Stomach (tissue), 4 donors: ENCODE measurements around the gene BANP.

ENCODE experiments used
- CTCF ChIP-seq, 7 experiments: fragments of 450-650 bp in 4 of 7; fragments of 200-600 bp in 3 of 7; sonication (generic) in 3 of 7; IDR thresholded peaks; one replicate each; pipeline ENCODE4 v1.5.1; 2016 to 2019; ENCODE audit warnings: antibody characterized with exemption in 7 of 7, control low read depth in 2 of 7, mild to moderate bottlenecking in 1 of 7
- POLR2A ChIP-seq, 4 donors: fragments of 450-650 bp; IDR thresholded peaks; one replicate each; pipeline ENCODE4 v1.6.1; 2016; ENCODE audit warnings: antibody characterized with exemption in 4 of 4, control low read depth in 2 of 4, mild to moderate bottlenecking in 1 of 4, moderate library complexity in 1 of 4

- TF ChIP-seq CTCF (IDR thresholded peaks at IDR 0.05), result no peak
- no peak for TF ChIP-seq POLR2A (IDR thresholded peaks at IDR 0.05)
Observed at GRCh38 chr16:87978127-87978526, 26.9 kb downstream of the BANP start.
